GM12874 (cell line): ENCODE measurements around the gene WDR6.

Source experiments
- TF ChIP-seq, protein P1 (sequence below): IDR thresholded peaks from 2 replicates; pipeline ENCODE4 v1.5.1; 2011; ENCODE audit warnings: low read depth, mild to moderate bottlenecking, control low read depth, low read length, moderate library complexity; ENCODE audit not compliant: insufficient read depth

WDR6 gene

DNA sequence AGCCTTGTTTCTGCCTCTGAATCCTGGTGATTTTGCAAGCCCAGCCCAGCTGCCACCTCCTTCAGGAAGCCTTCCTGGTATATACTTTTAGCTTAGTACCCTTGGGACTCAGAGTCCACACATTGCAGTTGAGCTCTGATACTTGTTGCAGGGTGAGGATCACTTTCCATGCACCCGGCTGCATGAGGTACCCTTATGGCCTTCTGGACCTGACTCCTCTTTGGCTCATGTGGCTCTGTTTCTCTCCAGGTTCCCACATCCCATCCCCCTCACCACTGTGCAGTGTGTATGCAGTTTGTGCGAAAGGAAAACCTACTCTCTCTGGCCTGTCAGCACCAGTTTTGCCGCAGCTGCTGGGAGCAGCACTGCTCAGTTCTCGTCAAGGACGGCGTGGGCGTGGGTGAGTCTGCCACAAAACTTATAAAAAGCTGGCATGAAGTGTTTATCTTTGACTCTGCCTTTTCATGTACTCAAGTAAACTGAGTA, 40.3 kb upstream of the WDR6 start:
- TF ChIP-seq, protein P1, sequence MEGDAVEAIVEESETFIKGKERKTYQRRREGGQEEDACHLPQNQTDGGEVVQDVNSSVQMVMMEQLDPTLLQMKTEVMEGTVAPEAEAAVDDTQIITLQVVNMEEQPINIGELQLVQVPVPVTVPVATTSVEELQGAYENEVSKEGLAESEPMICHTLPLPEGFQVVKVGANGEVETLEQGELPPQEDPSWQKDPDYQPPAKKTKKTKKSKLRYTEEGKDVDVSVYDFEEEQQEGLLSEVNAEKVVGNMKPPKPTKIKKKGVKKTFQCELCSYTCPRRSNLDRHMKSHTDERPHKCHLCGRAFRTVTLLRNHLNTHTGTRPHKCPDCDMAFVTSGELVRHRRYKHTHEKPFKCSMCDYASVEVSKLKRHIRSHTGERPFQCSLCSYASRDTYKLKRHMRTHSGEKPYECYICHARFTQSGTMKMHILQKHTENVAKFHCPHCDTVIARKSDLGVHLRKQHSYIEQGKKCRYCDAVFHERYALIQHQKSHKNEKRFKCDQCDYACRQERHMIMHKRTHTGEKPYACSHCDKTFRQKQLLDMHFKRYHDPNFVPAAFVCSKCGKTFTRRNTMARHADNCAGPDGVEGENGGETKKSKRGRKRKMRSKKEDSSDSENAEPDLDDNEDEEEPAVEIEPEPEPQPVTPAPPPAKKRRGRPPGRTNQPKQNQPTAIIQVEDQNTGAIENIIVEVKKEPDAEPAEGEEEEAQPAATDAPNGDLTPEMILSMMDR = no peak

DNA sequence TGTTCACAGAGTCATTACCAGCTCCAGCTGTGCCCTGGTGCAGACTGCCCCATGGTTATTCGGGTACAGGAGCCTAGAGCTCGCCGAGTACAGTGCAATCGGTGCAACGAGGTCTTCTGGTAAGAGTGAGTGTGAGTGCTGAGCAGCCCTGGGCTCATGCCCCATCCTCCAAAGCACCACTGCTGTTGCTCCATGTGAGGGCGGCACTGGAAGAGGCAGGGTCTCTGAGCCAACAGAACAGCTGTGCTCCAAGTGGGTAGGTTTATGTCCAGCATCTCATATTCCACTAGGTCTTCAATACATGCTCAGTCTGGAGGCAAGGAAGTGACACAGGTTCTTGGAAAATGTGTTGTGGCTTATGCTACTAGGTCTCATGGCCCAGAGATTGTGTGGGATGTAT, 36.6 kb upstream of the WDR6 start:
- TF ChIP-seq, protein P1 = no peak

DNA sequence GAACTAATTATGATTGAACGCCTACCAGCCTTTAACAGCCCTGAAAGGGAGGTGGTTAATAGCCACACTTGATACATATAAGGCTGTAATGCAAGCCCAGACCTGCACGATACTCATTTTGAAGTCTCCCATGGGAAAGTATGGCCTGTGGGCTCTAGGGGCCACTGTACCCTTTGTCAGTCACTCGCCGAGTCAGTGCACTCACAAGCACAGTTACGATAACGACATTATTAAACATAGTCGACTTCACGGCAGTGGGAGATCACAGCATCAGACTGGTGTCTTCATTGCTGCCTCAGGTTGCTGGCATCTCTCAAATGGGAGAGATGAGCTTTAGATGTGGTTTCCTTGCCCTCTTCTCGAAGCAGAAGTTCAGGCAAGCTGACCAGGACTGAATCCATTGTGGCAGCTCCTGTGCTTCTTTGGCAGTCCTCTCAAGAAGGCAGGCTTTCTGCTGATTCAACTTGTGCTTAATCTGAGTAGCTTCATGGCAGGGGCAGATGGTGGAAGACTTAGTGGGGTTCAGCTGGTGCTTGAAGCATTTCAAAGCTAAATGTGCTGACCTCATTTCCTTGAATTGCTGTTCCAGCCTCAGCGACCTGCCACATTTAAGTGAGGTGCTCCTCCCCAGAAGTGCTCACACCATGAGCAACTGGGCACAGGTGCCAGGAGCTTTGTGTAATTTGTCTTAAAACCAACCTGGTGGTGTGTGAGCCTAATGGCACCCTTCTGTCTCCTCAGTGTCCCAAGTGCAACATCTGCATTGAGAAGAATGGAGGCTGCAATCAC, 32.9 kb upstream of the WDR6 start:
- TF ChIP-seq, protein P1 = no peak

DNA sequence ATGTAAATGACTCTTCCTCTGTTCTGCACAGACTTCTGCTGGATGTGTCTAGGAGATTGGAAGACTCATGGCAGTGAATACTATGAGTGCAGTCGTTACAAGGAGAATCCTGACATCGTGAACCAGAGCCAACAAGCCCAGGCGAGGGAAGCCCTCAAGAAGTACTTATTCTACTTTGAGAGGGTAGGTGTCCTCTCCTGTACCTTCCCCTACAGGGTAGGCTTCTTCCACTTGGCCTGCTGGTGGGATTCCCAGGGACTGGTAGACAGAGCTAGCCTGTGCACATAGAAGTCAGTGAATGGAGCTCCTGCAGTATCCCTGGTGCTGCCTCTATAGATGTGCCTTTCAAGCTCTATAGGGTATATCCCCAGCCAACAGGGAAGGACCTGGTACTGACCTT, 27.7 kb upstream of the WDR6 start:
- TF ChIP-seq, protein P1 = no peak

DNA sequence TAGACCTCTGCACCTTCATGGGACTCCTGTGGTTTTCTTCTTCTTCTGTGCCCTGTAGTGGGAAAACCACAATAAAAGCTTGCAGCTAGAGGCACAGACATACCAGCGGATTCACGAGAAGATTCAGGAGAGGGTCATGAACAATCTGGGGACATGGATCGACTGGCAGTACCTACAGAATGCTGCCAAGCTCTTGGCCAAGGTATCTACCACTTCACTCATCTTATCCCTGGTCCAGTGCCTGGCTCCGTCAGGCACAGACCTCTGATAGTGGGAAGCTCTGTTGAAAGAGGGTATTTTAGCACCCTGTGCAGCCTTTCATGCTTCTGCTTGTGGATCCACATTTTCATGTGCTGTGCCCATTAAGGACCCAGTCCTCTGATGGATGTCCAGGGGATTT, 26.9 kb upstream of the WDR6 start:
- TF ChIP-seq, protein P1 = no peak

DNA sequence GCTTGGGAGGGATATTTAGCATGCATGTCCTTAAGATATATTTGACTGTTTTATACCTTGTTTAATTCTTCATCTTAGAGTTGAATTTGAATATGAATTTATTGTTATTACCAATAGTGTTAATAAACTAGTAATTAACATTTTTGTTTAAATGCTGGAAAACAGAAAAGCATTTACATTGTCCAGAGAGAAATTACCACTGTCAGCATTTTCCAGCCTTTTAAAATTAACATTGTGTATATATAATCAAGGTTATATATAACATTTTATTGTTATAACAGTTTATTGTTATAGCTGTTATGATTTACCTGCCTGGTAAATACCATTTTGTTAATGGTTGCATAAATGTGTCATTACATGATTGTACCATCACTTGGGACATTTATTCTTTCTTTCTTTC, 25.2 kb upstream of the WDR6 start:
- TF ChIP-seq, protein P1 = no peak

DNA sequence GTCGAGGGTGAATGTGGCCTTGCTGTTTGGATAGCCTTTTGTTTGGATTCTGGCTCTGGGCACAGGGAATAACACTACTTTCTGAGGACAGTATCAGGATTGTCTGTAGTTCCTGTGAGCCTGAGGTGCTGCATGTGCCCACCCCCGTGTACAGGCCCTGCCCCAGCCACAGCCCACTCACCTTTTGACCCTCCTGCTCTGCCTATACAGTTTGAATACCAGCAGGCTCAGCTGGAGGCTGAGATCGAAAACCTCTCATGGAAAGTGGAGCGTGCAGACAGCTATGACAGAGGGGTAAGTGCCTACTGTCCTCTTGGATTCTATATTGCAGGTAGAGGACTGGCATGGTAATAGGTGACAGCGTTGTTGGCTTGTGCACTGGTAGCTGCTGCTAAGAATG, 24.5 kb upstream of the WDR6 start:
- TF ChIP-seq, protein P1 = no peak
